A549 (cell line): Measurements from ENCODE around the gene COL24A1. TPM values are rescaled to one million over a fixed set of nuclear protein-coding genes. Genes with fewer than 3 reads are reported as not detected.

ENCODE experiments used
- ATOH8 ChIP-seq: fragments of 250-450 bp; sonication (Bioruptor Pico); IDR thresholded peaks from 2 replicates; pipeline ENCODE4 v1.5.0; 2020; ENCODE audit warnings: low read depth, mild to moderate bottlenecking, moderate library complexity
- BHLHE40 ChIP-seq: IDR thresholded peaks from 2 replicates; pipeline ENCODE4 v1.6.1; 2012; ENCODE audit warnings: low read depth, low read length, inconsistent platforms
- CBX2 ChIP-seq: fragments of 200-600 bp; sonication (generic); IDR thresholded peaks from 2 replicates; pipeline ENCODE4 v1.6.1; 2016; ENCODE audit warnings: low read depth, mild to moderate bottlenecking, borderline replicate concordance
- CBX8 ChIP-seq: fragments of 200-600 bp; sonication (generic); IDR thresholded peaks from 2 replicates; pipeline ENCODE4 v1.6.1; 2016
- CEBPB ChIP-seq, 2 experiments: fragments of >200 bp in 1 of 2; sonication (Bioruptor Twin) in 1 of 2; formaldehyde crosslinking in 1 of 2; IDR thresholded peaks; 2 replicates each; pipeline ENCODE4 v1.6.1; 2012 to 2016
- CHD2 ChIP-seq: fragments of 150-350 bp; IDR thresholded peaks from 2 replicates; pipeline ENCODE4 v1.6.1; 2014; ENCODE audit warnings: low read length; ENCODE audit not compliant: partially characterized antibody
- E2F6 ChIP-seq: IDR thresholded peaks from 2 replicates; pipeline ENCODE4 v1.6.1; 2012; ENCODE audit warnings: low read depth, borderline replicate concordance
- FOSB ChIP-seq: fragments of 250-450 bp; sonication (Bioruptor Pico); IDR thresholded peaks from 2 replicates; pipeline ENCODE4 v1.5.0; 2020; ENCODE audit warnings: mild to moderate bottlenecking, moderate library complexity
- FOXS1 ChIP-seq: fragments of 250-450 bp; sonication (Bioruptor Pico); IDR thresholded peaks from 2 replicates; pipeline ENCODE4 v1.5.0; 2020; ENCODE audit warnings: mild to moderate bottlenecking, moderate library complexity
- HOXB13 ChIP-seq: fragments of 250-450 bp; sonication (Bioruptor Pico); IDR thresholded peaks from 2 replicates; pipeline ENCODE4 v1.5.0; 2020; ENCODE audit warnings: low read depth, mild to moderate bottlenecking, moderate library complexity
- JUN ChIP-seq, 2 experiments: fragments of >200 bp; sonication (Bioruptor Twin); formaldehyde crosslinking; IDR thresholded peaks; 2 replicates in 1 of 2; 3 replicates in 1 of 2; pipeline ENCODE4 v1.6.1; 2016 to 2017
- JUNB ChIP-seq: fragments of >200 bp; sonication (Bioruptor Twin); formaldehyde crosslinking; IDR thresholded peaks from 2 replicates; pipeline ENCODE4 v1.6.1; 2016
- KDM1A ChIP-seq: fragments of 200-600 bp; sonication (generic); IDR thresholded peaks from 2 replicates; pipeline ENCODE4 v1.6.1; 2016; ENCODE audit warnings: low read depth, mild to moderate bottlenecking
- MAFK ChIP-seq: fragments of 450-650 bp; IDR thresholded peaks from 2 replicates; pipeline ENCODE4 v1.6.1; 2014; ENCODE audit not compliant: partially characterized antibody
- MAX ChIP-seq: IDR thresholded peaks from 2 replicates; pipeline ENCODE4 v1.6.1; 2012
- MAZ ChIP-seq: fragments of 150-350 bp; IDR thresholded peaks from 2 replicates; pipeline ENCODE4 v1.6.1; 2014; ENCODE audit warnings: antibody characterized with exemption, low read depth, low read length, borderline replicate concordance
- NPAS2 ChIP-seq: fragments of 250-450 bp; sonication (Bioruptor Pico); IDR thresholded peaks from 2 replicates; pipeline ENCODE4 v1.8.0; 2022; ENCODE audit warnings: mild to moderate bottlenecking, moderate library complexity, borderline replicate concordance
- NR3C1 ChIP-seq: fragments of >200 bp; sonication (Bioruptor Twin); formaldehyde crosslinking; IDR thresholded peaks from 3 replicates; pipeline ENCODE4 v1.6.1; 2017
- PBX3 ChIP-seq: IDR thresholded peaks from 2 replicates; pipeline ENCODE4 v1.6.1; 2012
- RAD21 ChIP-seq, 2 experiments: fragments of >200 bp in 1 of 2; sonication (Bioruptor Twin) in 1 of 2; formaldehyde crosslinking in 1 of 2; IDR thresholded peaks in 1 of 2; conservative IDR thresholded peaks in 1 of 2; 2 replicates in 1 of 2; 3 replicates in 1 of 2; pipeline ENCODE4 v1.6.1; 2012 to 2018; ENCODE audit warnings: inconsistent platforms in 1 of 2
- RARB ChIP-seq: fragments of 250-450 bp; sonication (Bioruptor Pico); IDR thresholded peaks from 2 replicates; pipeline ENCODE4 v1.8.0; 2021; ENCODE audit warnings: mild to moderate bottlenecking, moderate library complexity
- REST ChIP-seq: fragments of 200-600 bp; sonication (generic); IDR thresholded peaks from 2 replicates; pipeline ENCODE4 v1.6.1; 2016; ENCODE audit warnings: antibody characterized with exemption, mild to moderate bottlenecking, moderate library complexity
- RFX5 ChIP-seq: fragments of 450-650 bp; IDR thresholded peaks from 2 replicates; pipeline ENCODE4 v1.7.1; 2014; ENCODE audit warnings: antibody characterized with exemption, mild to moderate bottlenecking, moderate library complexity
- SMC3 ChIP-seq: fragments of >200 bp; sonication (Bioruptor Twin); formaldehyde crosslinking; IDR thresholded peaks from 3 replicates; pipeline ENCODE4 v1.6.1; 2018; ENCODE audit warnings: inconsistent platforms
- SREBF2 ChIP-seq: fragments of 450-650 bp; IDR thresholded peaks from 2 replicates; pipeline ENCODE4 v1.6.1; 2014; ENCODE audit warnings: mild to moderate bottlenecking, moderate library complexity
- TFCP2L1 ChIP-seq: fragments of 250-450 bp; sonication (Bioruptor Pico); IDR thresholded peaks from 2 replicates; pipeline ENCODE4 v1.5.0; 2021; ENCODE audit warnings: mild to moderate bottlenecking
- TP53 ChIP-seq: fragments of 250-450 bp; sonication (Bioruptor Pico); IDR thresholded peaks from 2 replicates; pipeline ENCODE4 v1.5.0; 2021; ENCODE audit warnings: mild to moderate bottlenecking, moderate library complexity
- ZC3H11A ChIP-seq: fragments of 450-650 bp; IDR thresholded peaks from 2 replicates; pipeline ENCODE4 v1.6.1; 2014; ENCODE audit warnings: antibody characterized with exemption, mild to moderate bottlenecking
- ZFP36 ChIP-seq: fragments of 450-650 bp; IDR thresholded peaks from 2 replicates; pipeline ENCODE4 v1.6.1; 2014; ENCODE audit warnings: borderline replicate concordance; ENCODE audit not compliant: partially characterized antibody
- ZNF302 ChIP-seq: fragments of 250-450 bp; sonication (Bioruptor Pico); IDR thresholded peaks from 2 replicates; pipeline ENCODE4 v1.9.0; 2021; ENCODE audit warnings: inconsistent platforms, mild to moderate bottlenecking, moderate library complexity
- ZSCAN20 ChIP-seq: fragments of 250-450 bp; sonication (Bioruptor Pico); IDR thresholded peaks from 2 replicates; pipeline ENCODE4 v1.8.0; 2022; ENCODE audit warnings: mild to moderate bottlenecking, moderate library complexity
- polyA plus RNA-seq, 4 experiments: library from polyadenylated mRNA; depleted of rRNA in 3 of 4; stranded (reverse); fragments of >200 nt; fragmentation: RNase III in 1 of 4; extraction: RNeasy Plus Mini Kit Qiagen cat#74134 plus additional on column Dnase treatment in 1 of 4; gene quantifications; 2 replicates in 3 of 4; 3 replicates in 1 of 4; pipeline ENCODE4 v1.2.3, GENCODE V29; 2011 to 2017

Gene COL24A1
- polyA plus RNA-seq, 2 of the 4 experiments (the other 2 are of a cell fraction) = 0.03 to 0.13 TPM

- TF ChIP-seq CBX2 (no peak), SMC3 (peak; percentile 69), KDM1A (no peak), ZSCAN20 (no peak), FOSB (CRISPR knock-in tag) (no peak), ATOH8 (CRISPR knock-in tag) (no peak), RARB (CRISPR knock-in tag) (no peak), JUN (IDR thresholded peaks at IDR 0.05) (peak; percentile 71 to 92; a peak in 4 of 5 replicates), SREBF2 (no peak), CEBPB (IDR thresholded peaks at IDR 0.05) (peak in 1 of 2 experiments; percentile 70; a peak in 3 of 4 replicates), NPAS2 (CRISPR knock-in tag) (no peak), REST (no peak), RFX5 (no peak), FOXS1 (CRISPR knock-in tag) (no peak), MAZ (no peak), MAX (peak; percentile 64), ZFP36 (peak; percentile 33), BHLHE40 (no peak), PBX3 (no peak), JUNB (peak; percentile 90), TP53 (CRISPR knock-in tag) (no peak), ZC3H11A (no peak), HOXB13 (CRISPR knock-in tag) (no peak), CHD2 (no peak), CBX8 (no peak), NR3C1 (no peak), ZNF302 (CRISPR knock-in tag) (no peak), TFCP2L1 (CRISPR knock-in tag) (no peak), MAFK (no peak), RAD21 (conservative IDR thresholded peaks at IDR 0.05 in 1 of 2, IDR thresholded peaks at IDR 0.05 in 1 of 2) (peak; percentile 80 to 83), E2F6 (no peak)
Measured at GRCh38 chr1:85850238-85850637, 306.3 kb downstream of the COL24A1 start (continued).
